HEK293 (cell line): ENCODE measurements around the gene ATP6V0A4.

Source experiments
- CTCF ChIA-PET: fragments of 350-600 bp; formaldehyde crosslinking; extraction: SDS; loops from one replicate; lab custom pipeline; 2021; ENCODE audit warnings: antibody characterized with exemption; lab: Yijun Ruan, JAX
- POLR2A ChIA-PET: fragments of 300-600 bp; formaldehyde crosslinking; extraction: SDS; loops from one replicate; lab custom pipeline; 2020; ENCODE audit warnings: antibody characterized with exemption, inconsistent platforms; lab: Yijun Ruan, JAX
- H3K27ac ChIP-seq: fragments of 200-500 bp; sonication (Bioruptor generic); 2 replicates; pipeline ENCODE4 v1.5.1; 2014; ENCODE audit warnings: low read depth, low read length, control low read depth, inconsistent platforms; ENCODE audit errors: extremely low read depth
- H3K36me3 ChIP-seq, 2 experiments: fragments of 200-500 bp in 1 of 2; sonication (Bioruptor generic) in 1 of 2; 1 replicate in 1 of 2; 2 replicates in 1 of 2; pipeline ENCODE4 v1.5.1; 2014 to 2017; ENCODE audit warnings: inconsistent platforms in 2 of 2, low read length in 2 of 2; ENCODE audit not compliant: control insufficient read depth in 2 of 2, insufficient read depth in 1 of 2
- H3K4me1 ChIP-seq: fragments of 200-500 bp; sonication (Bioruptor generic); 2 replicates; pipeline ENCODE4 v1.5.1; 2014; ENCODE audit warnings: mild to moderate bottlenecking, low read length, inconsistent platforms; ENCODE audit not compliant: control insufficient read depth, insufficient read depth
- H3K4me3 ChIP-seq: 2 replicates; pipeline ENCODE4 v1.5.1; 2011; ENCODE audit warnings: low read depth, mild to moderate bottlenecking, control low read depth, low read length, moderate library complexity
- H3K9me3 ChIP-seq: fragments of 200-500 bp; sonication (Bioruptor generic); 2 replicates; pipeline ENCODE4 v1.5.1; 2014; ENCODE audit warnings: low read depth, low read length, inconsistent platforms; ENCODE audit not compliant: control insufficient read depth, insufficient read depth
- GLIS1 ChIP-seq: fragments of 450-650 bp; formaldehyde crosslinking; IDR thresholded peaks from 2 replicates; pipeline ENCODE4 v1.5.1; 2016; ENCODE audit warnings: missing biosample characterization, missing genetic modification characterization
- HOXA7 ChIP-seq: sonication (generic); formaldehyde crosslinking; IDR thresholded peaks from 2 replicates; pipeline ENCODE4 v1.8.1; 2022; ENCODE audit warnings: missing genetic modification reagents, borderline replicate concordance
- KLF17 ChIP-seq: fragments of 450-650 bp; formaldehyde crosslinking; IDR thresholded peaks from 2 replicates; pipeline ENCODE4 v1.5.1; 2016; ENCODE audit warnings: missing biosample characterization, missing genetic modification characterization
- MYNN ChIP-seq: fragments of 450-650 bp; formaldehyde crosslinking; IDR thresholded peaks from 2 replicates; pipeline ENCODE4 v1.5.1; 2016; ENCODE audit warnings: missing biosample characterization, missing genetic modification characterization, borderline replicate concordance
- SCRT1 ChIP-seq: fragments of 450-650 bp; formaldehyde crosslinking; IDR thresholded peaks from 2 replicates; pipeline ENCODE4 v1.5.1; 2016; ENCODE audit warnings: missing biosample characterization, missing genetic modification characterization, borderline replicate concordance
- SCRT2 ChIP-seq: fragments of 450-650 bp; formaldehyde crosslinking; IDR thresholded peaks from 2 replicates; pipeline ENCODE4 v1.5.1; 2016; ENCODE audit warnings: missing biosample characterization, missing genetic modification characterization
- ZBTB26 ChIP-seq: fragments of 450-650 bp; formaldehyde crosslinking; optimal IDR thresholded peaks from 2 replicates; pipeline ENCODE3; 2016; ENCODE audit warnings: missing biosample characterization, mild to moderate bottlenecking, missing genetic modification characterization
- ZBTB48 ChIP-seq: fragments of 450-650 bp; formaldehyde crosslinking; IDR thresholded peaks from 2 replicates; pipeline ENCODE4 v1.5.1; 2016; ENCODE audit warnings: missing biosample characterization, missing genetic modification characterization
- ZBTB7A ChIP-seq: fragments of 450-650 bp; formaldehyde crosslinking; IDR thresholded peaks from 2 replicates; pipeline ENCODE4 v1.5.1; 2016; ENCODE audit warnings: low read depth, missing biosample characterization, missing genetic modification characterization
- ZFHX2 ChIP-seq: fragments of 450-650 bp; formaldehyde crosslinking; conservative IDR thresholded peaks from 2 replicates; pipeline ENCODE4 v1.5.1; 2016; ENCODE audit warnings: missing biosample characterization, missing genetic modification characterization
- ZNF169 ChIP-seq: fragments of 450-650 bp; formaldehyde crosslinking; IDR thresholded peaks from 2 replicates; pipeline ENCODE4 v1.5.1; 2016; ENCODE audit warnings: missing biosample characterization, missing genetic modification characterization
- ZNF223 ChIP-seq: fragments of 450-650 bp; formaldehyde crosslinking; IDR thresholded peaks from 2 replicates; pipeline ENCODE4 v1.5.1; 2016; ENCODE audit warnings: missing biosample characterization, missing genetic modification characterization
- ZNF26 ChIP-seq: fragments of 450-650 bp; formaldehyde crosslinking; IDR thresholded peaks from 2 replicates; pipeline ENCODE4 v1.5.1; 2016; ENCODE audit warnings: missing biosample characterization, missing genetic modification characterization
- ZNF335 ChIP-seq: fragments of 450-650 bp; formaldehyde crosslinking; conservative IDR thresholded peaks from 2 replicates; pipeline ENCODE4 v1.5.1; 2016; ENCODE audit warnings: missing biosample characterization, missing genetic modification characterization
- ZNF341 ChIP-seq: fragments of 450-650 bp; formaldehyde crosslinking; IDR thresholded peaks from 2 replicates; pipeline ENCODE4; 2016; ENCODE audit warnings: low read depth, missing biosample characterization, missing genetic modification characterization
- ZNF362 ChIP-seq: fragments of 450-650 bp; formaldehyde crosslinking; IDR thresholded peaks from 2 replicates; pipeline ENCODE4 v1.5.1; 2016; ENCODE audit warnings: missing biosample characterization, missing genetic modification characterization
- ZNF404 ChIP-seq: fragments of 450-650 bp; formaldehyde crosslinking; IDR thresholded peaks from 2 replicates; pipeline ENCODE4 v1.5.1; 2017; ENCODE audit warnings: missing biosample characterization, missing genetic modification characterization
- ZNF561 ChIP-seq: fragments of 450-650 bp; IDR thresholded peaks from 2 replicates; pipeline ENCODE4 v1.5.1; 2018; ENCODE audit warnings: missing biosample characterization, missing genetic modification characterization, borderline replicate concordance
- ZNF600 ChIP-seq: fragments of 450-650 bp; formaldehyde crosslinking; IDR thresholded peaks from 2 replicates; pipeline ENCODE4 v1.5.1; 2016; ENCODE audit warnings: missing biosample characterization, missing genetic modification characterization
- ZNF645 ChIP-seq: fragments of 450-650 bp; formaldehyde crosslinking; IDR thresholded peaks from 2 replicates; pipeline ENCODE4; 2016; ENCODE audit warnings: missing biosample characterization, missing genetic modification characterization
- ZNF677 ChIP-seq: fragments of 450-650 bp; IDR thresholded peaks from 2 replicates; pipeline ENCODE4 v1.5.0; 2018; ENCODE audit warnings: missing biosample characterization, mild to moderate bottlenecking, missing genetic modification characterization, moderate library complexity
- ZNF701 ChIP-seq: fragments of 450-650 bp; formaldehyde crosslinking; IDR thresholded peaks from 2 replicates; pipeline ENCODE4 v1.5.1; 2016; ENCODE audit warnings: missing biosample characterization, missing genetic modification characterization
- ZNF792 ChIP-seq: fragments of 450-650 bp; formaldehyde crosslinking; IDR thresholded peaks from 2 replicates; pipeline ENCODE4 v1.5.1; 2016; ENCODE audit warnings: missing biosample characterization, missing genetic modification characterization
- ZSCAN18 ChIP-seq: fragments of 450-650 bp; formaldehyde crosslinking; IDR thresholded peaks from 2 replicates; pipeline ENCODE4 v1.5.1; 2016; ENCODE audit warnings: missing biosample characterization, missing genetic modification characterization

Gene ATP6V0A4

GRCh38 chr7:138835087-138835486 lies 37.1 kb upstream of the ATP6V0A4 start (continued):
- TF ChIP-seq ZNF645 (tag by site-specific recombination) = no peak
- TF ChIP-seq ZBTB26 = no peak
- TF ChIP-seq ZNF600 (tag by site-specific recombination) = no peak
- TF ChIP-seq MYNN (tag by site-specific recombination) = no peak
- no peak for TF ChIP-seq GLIS1 (tag by site-specific recombination)
- TF ChIP-seq SCRT2 = no peak

GRCh38 chr7:138834583-138834982 lies 36.6 kb upstream of the ATP6V0A4 start:
- ChIA-PET POLR2A (no interaction called here), CTCF (no interaction called here)
- TF ChIP-seq ZNF223 (tag by site-specific recombination) = no peak
- no peak for TF ChIP-seq ZNF169
- TF ChIP-seq ZFHX2 (tag by site-specific recombination) = no peak
- TF ChIP-seq ZNF792 (tag by site-specific recombination) = no peak
- TF ChIP-seq ZNF341 (tag by site-specific recombination) = no peak
- TF ChIP-seq ZNF335 (tag by site-specific recombination) = no peak
- no peak for TF ChIP-seq ZSCAN18 (tag by site-specific recombination)
- TF ChIP-seq ZBTB48 = no peak
- TF ChIP-seq ZNF701 = no peak
- TF ChIP-seq HOXA7 (CRISPR knock-in tag) = no peak
- no peak for TF ChIP-seq KLF17 (tag by site-specific recombination)
- no peak for TF ChIP-seq ZNF677 (tag by site-specific recombination)
- TF ChIP-seq ZBTB7A = no peak
- no peak for TF ChIP-seq ZNF362 (tag by site-specific recombination)
- Histone ChIP-seq H3K36me3 (peaks cover 0 to 25% of the 10 kb centered on the region in 2 experiments; a peak in 1 of 3 replicates), H3K4me3 (no peak overlapping the region), H3K27ac (no peak overlapping the region), H3K4me1 (peaks cover 3% of the 10 kb centered on the region; the same call in 1 of the 2 replicates), H3K9me3 (no peaks in the 10 kb centered on the region)

- Histone ChIP-seq H3K27ac (no peak overlapping the region), H3K4me3 (no peak overlapping the region), H3K9me3 (no peaks in the 10 kb centered on the region), H3K36me3 (peaks cover 0 to 25% of the 10 kb centered on the region in 2 experiments; a peak in 1 of 3 replicates), H3K4me1 (peaks cover 3% of the 10 kb centered on the region; the same call in 1 of the 2 replicates)
- POLR2A ChIA-PET = no interaction called here
- CTCF ChIA-PET = no interaction called here
- TF ChIP-seq ZNF561 = no peak
- no peak for TF ChIP-seq SCRT1 (tag by site-specific recombination)
- no peak for TF ChIP-seq ZNF26 (tag by site-specific recombination)
- no peak for TF ChIP-seq ZNF404
Observed at GRCh38 chr7:138833596-138833995, 35.6 kb upstream of the ATP6V0A4 start.
